HG03045 (cell line): ENCODE results near the gene ZNF728.
"Not testable (repeated sequence)": the region's sequence is repeated elsewhere in the genome, so short reads cannot be mapped to it uniquely, and the experiment has no call there.

ENCODE experiments used
- ATAC-seq: cut with Tn5 transposase; IDR thresholded peaks from one replicate; pipeline ENCODE4 v1.9.1; 2021; ENCODE audit warnings: mild to moderate bottlenecking, moderate library complexity; ENCODE audit not compliant: unreplicated experiment

The ZNF728 gene

DNA sequence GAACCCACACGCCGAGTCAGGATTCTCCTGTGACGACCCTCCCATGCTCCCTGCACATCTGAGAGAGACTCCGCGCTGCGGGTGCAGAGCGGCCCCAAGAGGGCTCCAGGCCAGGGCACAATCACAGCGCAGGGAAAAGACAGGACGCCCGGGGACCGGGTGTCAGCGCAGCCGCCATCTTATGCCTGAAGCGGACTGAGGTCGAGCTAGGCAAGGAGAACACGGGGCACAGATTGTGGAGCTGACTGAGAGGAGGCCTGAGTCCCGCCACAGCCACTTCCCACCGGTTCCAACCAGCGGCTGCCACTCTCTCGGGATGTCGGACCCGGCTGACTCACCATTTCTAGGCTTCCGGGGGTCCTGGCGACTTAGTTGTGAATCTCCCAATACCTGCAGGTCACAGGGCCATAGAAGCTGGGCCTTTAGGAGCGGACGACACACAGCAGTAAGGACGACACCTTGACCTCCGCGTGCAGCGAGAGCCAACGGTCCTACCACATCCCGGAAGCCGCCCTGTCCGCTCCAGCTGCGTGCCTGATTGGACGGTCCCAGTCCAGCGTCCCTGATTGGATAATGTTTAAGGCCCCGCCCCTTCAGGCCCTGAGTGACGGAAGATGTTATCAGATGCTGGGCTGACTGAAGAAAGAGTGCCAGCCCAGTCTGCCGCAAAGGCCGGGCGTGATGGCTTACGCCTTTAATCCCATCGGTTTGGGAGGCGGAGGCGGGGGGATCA, at the start of gene ZNF728:
TSS of gene ZNF728 (minus strand) at position 487 of the 733 bp plus-strand sequence. CDS start at position 341, 146 bp downstream.
- no peak for ATAC-seq

DNA sequence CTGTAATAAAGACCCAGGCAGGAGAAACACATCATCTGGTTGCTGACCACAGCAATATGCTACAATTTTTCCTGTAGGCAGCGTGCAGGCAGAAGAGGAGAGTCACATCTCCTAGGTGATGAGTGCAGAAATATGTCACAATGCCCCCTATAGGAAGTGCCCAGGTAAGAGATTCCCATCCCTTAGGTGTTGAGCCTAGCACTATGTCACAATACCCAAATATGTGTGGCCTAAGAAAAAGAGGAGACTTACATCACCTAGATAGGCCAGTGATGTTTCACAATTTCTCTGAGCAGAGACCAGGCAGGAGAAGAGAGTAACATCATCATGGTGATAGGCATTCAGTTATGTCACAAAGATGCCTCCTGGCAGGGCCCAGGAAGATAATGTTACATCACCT, 49.4 kb upstream of the ZNF728 start:
- ATAC-seq: no peak

DNA sequence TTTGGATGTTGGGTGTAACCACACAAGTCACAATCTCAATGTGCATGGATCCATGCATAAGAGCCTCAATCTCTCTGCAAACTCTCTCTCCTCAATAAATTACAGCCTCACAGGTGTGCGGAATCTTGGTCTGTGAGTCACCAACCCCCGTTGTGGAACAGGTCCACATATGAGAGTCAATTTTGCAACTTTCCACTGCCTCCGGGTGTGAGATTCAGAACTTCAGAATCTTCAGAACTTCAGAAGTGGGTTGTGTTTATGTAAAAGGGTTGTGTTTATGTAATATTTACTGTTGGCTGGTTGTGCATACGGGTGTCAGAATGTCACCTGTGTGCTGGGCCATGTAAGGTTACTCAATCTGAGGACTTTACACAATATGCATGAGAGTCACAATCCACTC, 46.3 kb upstream of the ZNF728 start:
- ATAC-seq: no peak

DNA sequence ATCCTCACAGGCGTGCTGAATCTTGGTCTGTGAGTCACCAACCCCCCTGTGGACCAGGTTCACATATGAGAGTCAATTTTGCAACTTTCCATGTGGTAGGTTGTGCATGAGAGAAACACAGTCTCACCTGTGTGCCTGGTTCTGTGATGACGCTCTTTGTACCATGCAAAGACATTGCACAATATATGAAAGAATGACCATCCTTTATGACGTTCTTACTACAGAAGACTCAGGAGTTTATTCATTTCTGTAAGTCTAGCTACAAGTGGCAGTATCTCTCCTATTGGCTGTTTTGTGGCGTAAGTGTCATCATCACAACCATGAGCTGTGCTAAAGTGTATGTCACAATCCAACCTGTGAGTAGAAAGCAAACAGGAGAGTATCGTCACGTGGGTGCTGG, 43.8 kb upstream of the ZNF728 start:
- ATAC-seq: no peak

DNA sequence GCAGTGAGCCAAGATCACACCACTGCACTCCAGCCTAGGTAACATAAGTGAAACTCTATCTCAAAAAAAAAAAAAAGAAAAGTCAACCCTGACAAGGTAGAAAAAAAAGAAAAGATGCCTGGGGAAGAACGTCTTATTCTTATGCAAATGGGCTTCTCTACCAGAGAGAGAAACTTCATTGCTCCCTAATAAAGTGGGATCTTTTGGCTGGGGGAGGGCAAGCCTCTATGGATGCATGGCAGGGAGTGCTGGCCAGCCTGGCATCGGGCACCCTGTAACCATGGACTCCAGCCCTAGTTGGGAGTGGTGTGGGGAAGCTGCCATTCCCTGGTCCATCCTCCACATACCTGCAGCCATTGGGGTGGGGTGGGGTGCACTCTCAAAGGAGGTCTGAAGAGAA, 30.7 kb upstream of the ZNF728 start:
- ATAC-seq: no peak

DNA sequence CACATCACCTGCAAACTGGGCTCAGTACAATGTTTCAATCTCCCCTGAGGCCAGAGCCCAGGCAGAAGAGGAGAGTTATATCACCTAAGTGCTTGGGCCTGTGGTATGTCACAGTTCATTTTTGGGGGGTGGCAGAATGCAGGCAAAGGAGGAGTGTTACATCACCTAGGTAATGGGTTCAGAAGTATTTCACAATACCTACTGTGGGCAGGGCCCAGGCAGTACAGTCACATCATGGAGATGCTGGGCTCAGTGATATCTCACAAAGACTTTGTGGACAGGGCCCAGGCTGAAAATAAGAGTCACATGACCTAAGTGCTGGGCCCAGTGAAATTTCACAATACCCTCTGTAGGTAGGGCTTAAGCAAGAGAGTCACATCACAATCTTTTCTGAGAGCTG, 12.7 kb upstream of the ZNF728 start:
- no peak for ATAC-seq

DNA sequence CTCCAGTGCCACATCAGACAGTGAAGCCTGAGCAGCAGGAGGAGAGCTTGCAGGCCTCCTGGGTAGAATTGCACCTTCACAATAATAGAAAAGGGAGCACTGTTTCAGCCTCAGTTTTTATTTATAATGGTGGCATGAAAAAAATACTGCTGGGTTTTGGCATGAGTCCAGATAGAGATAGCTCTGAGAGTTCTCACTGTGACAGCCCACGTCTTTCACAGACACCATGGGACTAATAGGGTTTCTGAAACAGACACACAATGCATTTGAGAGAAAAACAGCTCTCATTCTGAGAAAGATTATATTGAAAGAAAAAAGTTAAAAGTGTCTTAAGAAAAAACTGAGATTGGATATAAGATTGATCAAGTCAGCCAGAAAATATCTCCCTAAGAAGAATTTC, 8.0 kb downstream of the ZNF728 start:
- not testable (repeated sequence) for ATAC-seq

DNA sequence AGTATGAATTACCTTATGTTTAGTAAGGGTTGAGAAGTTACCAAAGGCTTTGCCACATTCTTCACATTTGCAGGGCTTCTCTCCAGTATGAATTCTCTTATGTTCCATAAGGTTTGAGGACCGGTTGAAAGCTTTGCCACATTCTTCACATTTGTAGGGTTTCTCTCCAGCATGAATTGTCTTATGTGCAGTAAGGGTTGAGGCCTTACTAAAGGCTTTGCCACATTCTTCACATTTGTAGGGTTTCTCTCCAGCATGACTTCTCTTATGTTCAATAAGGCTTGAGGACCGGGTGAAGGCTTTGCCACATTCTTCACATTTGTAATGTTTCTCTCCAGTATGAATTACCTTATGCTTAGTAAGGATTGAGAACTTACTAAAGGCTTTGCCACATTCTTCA, 26.7 kb downstream of the ZNF728 start:
- no peak for ATAC-seq

DNA sequence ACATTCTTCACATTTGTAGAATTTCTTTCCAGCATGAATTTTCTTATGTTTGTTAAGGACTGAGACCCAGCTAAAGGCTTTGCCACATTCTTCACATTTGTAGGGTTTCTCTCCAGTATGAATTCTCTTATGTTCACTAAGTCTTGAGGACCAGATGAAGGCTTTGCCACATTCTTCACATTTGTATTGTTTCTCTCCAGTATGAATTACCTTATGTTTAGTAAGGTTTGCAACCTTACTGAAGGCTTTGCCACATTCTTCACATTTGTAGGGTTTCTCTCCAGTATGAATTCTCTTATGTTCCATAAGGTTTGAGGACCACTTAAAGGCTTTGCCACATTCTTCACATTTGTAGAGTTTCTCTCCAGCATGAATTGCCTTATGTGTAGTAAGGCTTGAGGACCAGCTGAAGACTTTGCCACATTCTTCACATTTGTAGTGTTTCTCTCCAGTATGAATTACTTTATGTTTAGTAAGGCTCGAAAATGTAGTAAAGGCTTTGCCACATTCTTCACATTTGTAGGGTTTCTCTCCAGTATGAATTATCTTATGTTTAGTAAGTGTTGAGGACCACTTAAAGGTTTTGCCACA, 27.3 kb downstream of the ZNF728 start:
- not testable (repeated sequence) for ATAC-seq

DNA sequence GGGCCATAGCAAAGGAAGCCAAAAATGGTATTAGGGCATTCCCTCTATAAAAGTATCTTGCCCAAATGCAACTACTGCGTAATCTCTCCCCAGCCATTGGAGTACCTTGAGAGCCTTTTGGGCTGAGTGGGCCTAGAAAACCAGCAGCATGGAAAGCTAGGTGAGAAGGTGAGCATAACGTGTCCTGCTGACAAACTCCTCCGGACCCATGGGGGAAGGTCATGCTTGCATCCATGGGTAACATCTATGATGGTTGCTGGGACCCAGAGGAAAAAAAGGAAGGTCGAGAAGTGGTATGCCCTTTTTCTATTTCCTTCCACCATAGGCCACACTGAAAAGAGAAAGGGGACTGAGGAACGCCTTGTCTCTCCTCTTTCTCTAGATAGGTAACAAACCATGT, 57.4 kb downstream of the ZNF728 start:
- no peak for ATAC-seq

DNA sequence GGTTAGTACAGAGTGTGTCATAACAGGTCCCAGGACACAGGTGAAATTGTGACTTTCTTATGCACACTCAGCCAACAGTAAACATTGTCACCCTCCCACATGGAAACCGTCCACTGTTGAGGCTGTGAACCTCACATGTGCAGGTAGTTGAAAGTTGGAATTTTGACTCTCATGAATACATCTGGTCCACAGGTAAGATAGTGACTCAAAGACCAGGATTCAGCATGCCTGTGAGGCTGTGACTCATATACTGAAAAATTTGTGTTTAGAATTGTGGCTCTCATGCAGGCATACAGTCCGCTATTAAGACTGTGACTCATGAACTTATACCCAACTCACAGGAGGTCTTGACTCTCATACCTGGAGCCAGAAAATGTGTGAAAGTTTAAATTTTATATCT, 67.8 kb downstream of the ZNF728 start:
- no peak for ATAC-seq

DNA sequence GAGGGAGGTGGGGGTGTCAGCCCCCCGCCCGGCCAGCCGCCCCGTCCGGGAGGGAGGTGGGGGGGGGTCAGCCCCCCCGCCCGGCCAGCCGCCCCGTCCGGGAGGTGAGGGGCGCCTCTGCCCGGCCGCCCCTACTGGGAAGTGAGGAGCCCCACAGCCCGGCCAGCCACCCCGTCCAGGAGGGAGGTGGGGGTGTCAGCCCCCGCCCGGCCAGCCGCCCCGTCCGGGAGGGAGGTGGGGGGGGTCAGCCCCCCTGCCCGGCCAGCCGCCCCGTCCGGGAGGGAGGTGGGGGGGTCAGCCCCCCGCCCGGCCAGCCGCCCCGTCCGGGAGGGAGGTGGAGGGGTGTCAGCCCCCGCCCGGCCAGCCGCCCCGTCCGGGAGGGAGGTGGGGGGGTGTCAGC, 75.4 kb downstream of the ZNF728 start:
- ATAC-seq: not testable (repeated sequence)

DNA sequence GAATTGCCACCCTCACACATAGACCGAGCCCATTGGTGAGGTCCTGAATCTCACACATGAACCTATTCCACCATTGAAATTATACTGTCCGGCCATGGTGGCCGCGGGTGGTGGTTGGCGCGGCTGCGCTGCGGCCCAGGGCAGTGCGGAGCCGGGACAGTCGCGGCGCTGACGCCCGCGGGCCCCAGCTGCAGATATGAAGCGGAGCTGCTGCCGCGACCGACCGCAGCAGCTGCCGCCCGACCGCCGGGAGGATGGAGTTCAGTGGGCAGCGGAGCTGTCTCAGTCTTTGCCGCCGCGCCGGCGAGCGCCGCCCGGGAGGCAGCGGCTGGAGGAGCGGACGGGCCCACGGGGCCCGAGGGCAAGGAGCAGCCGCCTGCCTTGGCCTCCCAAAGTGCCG, 77.8 kb downstream of the ZNF728 start:
- ATAC-seq: not testable (repeated sequence)
